Hepatocyte (in vitro differentiated cells): ENCODE data around the gene BACH2. TPM values are rescaled to one million over a fixed set of nuclear protein-coding genes. Genes with fewer than 3 reads are reported as not detected.

Experiments
- DNase-seq: peaks from one replicate; pipeline ENCODE4 v3.0.0-alpha.2; 2016; ENCODE audit warnings: low spot score
- H2AFZ ChIP-seq: fragments of 200-600 bp; sonication (generic); 2 replicates; pipeline ENCODE4 v1.6.0; 2016; ENCODE audit warnings: antibody characterized with exemption, mild to moderate bottlenecking
- H3K27ac ChIP-seq: fragments of 200-600 bp; sonication (generic); 2 replicates; pipeline ENCODE4 v1.5.1; 2016; ENCODE audit warnings: mild to moderate bottlenecking
- H3K27me3 ChIP-seq: fragments of 200-600 bp; sonication (generic); 2 replicates; pipeline ENCODE4 v1.6.1; 2016
- H3K36me3 ChIP-seq: fragments of 200-600 bp; sonication (generic); replicated peaks from 2 replicates; pipeline ENCODE4 v1.5.1; 2016; ENCODE audit warnings: low read depth; ENCODE audit not compliant: insufficient read depth
- H3K4me1 ChIP-seq: fragments of 200-600 bp; sonication (generic); 2 replicates; pipeline ENCODE4 v1.5.1; 2016; ENCODE audit warnings: mild to moderate bottlenecking, moderate library complexity; ENCODE audit not compliant: insufficient read depth
- H3K4me2 ChIP-seq: fragments of 200-600 bp; sonication (generic); 2 replicates; pipeline ENCODE4 v1.6.0; 2016
- H3K4me3 ChIP-seq: fragments of 200-600 bp; sonication (generic); 2 replicates; pipeline ENCODE4 v1.5.1; 2016; ENCODE audit warnings: mild to moderate bottlenecking
- H3K79me2 ChIP-seq: fragments of 200-600 bp; sonication (generic); 2 replicates; pipeline ENCODE4 v1.6.0; 2017; ENCODE audit warnings: mild to moderate bottlenecking
- H3K9me2 ChIP-seq: fragments of 200-600 bp; sonication (generic); replicated peaks from 2 replicates; pipeline ENCODE4 v1.6.0; 2017; ENCODE audit warnings: mild to moderate bottlenecking; ENCODE audit not compliant: insufficient read depth
- H3K9me3 ChIP-seq: fragments of 200-600 bp; sonication (generic); 2 replicates; pipeline ENCODE4 v1.5.1; 2016; ENCODE audit warnings: low read depth, mild to moderate bottlenecking
- H4K20me1 ChIP-seq: fragments of 200-600 bp; sonication (generic); 2 replicates; pipeline ENCODE4 v1.6.0; 2016; ENCODE audit warnings: mild to moderate bottlenecking; ENCODE audit not compliant: insufficient read depth, poor library complexity, severe bottlenecking
- EZH2 ChIP-seq: fragments of 200-600 bp; sonication (generic); IDR thresholded peaks from 2 replicates; pipeline ENCODE4 v1.6.1; 2016; ENCODE audit warnings: antibody characterized with exemption, mild to moderate bottlenecking, borderline replicate concordance
- EZH2phosphoT487 ChIP-seq: fragments of 200-600 bp; sonication (generic); IDR thresholded peaks from one replicate; pipeline ENCODE4 v1.6.1; 2018; ENCODE audit warnings: antibody characterized with exemption, mild to moderate bottlenecking, low read depth, moderate library complexity; ENCODE audit not compliant: unreplicated experiment, severe bottlenecking
- WGBS: methylation state at CpG from one replicate; pipeline ENCODE4 v1.1.6; 2016; ENCODE audit warnings: low lambda C conversion rate; ENCODE audit errors: missing lambda C conversion rate; 5-methylcytosine and 5-hydroxymethylcytosine counted together
- polyA plus RNA-seq: library from polyadenylated mRNA; unstranded; fragments of >200 nt; fragmentation: Nextera tagmentation; extraction: Ambion mirVana; gene quantifications from 2 replicates; pipeline ENCODE4 v1.2.1, GENCODE V29; 2016
- total RNA-seq: library from RNA; depleted of rRNA; stranded (reverse); fragments of >200 nt; gene quantifications from 2 replicates; pipeline ENCODE4 v1.2.3, GENCODE V29; 2014
- TF ChIP-seq, protein P1 (sequence below): fragments of 200-600 bp; sonication (generic); IDR thresholded peaks from 2 replicates; pipeline ENCODE4 v1.5.1; 2016; ENCODE audit warnings: antibody characterized with exemption, mild to moderate bottlenecking; ENCODE audit not compliant: poor library complexity

BACH2 gene
- total and polyA plus RNA-seq, 2 experiments from 2014 or later, result 2.3 to 2.6 TPM

DNA sequence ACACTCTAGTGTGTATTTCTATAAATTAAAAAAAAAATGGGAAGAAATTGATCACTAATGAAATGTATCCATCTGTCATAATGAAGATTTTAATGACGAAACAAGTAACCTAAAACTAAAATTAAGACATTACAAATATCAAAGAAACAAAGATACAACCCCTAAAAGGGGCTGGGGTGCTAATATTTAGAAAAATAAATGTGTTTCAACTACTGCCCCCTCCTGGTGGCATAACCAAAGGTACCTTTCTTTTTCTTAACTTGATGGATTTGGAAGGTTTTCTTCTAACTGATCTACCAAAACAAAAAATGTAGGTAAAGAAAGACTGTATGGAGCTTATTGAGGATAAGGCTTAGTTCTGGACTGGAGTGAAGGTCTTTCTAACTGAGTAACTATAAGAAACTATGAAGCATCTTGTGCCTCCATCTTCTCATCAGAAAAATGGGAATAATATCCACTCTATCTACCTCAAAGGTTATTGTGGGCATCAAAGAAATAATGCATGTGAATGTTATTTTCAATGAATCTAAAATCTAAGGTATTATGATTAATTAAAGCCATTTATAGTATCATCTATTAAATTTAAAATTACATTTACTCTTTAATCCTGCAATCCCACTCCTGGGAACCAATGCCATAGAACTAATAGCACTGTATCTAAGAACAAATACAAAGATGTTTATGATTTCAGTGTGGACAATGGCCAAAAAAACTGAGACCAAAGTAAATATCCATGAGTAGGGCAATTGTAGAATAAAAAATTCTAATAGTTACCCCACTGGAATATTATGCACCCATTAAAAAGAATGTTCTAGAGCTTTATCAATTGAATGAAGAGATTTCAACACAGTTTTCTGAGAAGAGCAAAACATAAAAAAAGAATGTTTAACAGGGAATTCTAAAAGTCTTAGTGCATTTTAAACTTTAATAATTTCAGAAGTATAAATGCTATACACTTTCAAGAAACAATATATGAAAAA lies 117.2 kb downstream of the BACH2 start:
- no peaks in the 10 kb centered on the region for H3K36me3 ChIP-seq
- WGBS, result 100% methylated on average over 1 of the region's 1 CpG
- no peaks in the 10 kb centered on the region for H3K27me3 ChIP-seq
- no peaks in the 10 kb centered on the region for H4K20me1 ChIP-seq
- no peak for DNase-seq
- H3K9me2 ChIP-seq, result no peaks in the 10 kb centered on the region
- no peak overlapping the region for H2AFZ ChIP-seq
- no peak overlapping the region for H3K4me3 ChIP-seq
- H3K9me3 ChIP-seq, result no peaks in the 10 kb centered on the region
- H3K4me2 ChIP-seq, result no peak overlapping the region
- no peak overlapping the region for H3K27ac ChIP-seq
- no peaks in the 10 kb centered on the region for H3K79me2 ChIP-seq
- peaks cover 40% of the 10 kb centered on the region for H3K4me1 ChIP-seq
- TF ChIP-seq, protein P1, sequence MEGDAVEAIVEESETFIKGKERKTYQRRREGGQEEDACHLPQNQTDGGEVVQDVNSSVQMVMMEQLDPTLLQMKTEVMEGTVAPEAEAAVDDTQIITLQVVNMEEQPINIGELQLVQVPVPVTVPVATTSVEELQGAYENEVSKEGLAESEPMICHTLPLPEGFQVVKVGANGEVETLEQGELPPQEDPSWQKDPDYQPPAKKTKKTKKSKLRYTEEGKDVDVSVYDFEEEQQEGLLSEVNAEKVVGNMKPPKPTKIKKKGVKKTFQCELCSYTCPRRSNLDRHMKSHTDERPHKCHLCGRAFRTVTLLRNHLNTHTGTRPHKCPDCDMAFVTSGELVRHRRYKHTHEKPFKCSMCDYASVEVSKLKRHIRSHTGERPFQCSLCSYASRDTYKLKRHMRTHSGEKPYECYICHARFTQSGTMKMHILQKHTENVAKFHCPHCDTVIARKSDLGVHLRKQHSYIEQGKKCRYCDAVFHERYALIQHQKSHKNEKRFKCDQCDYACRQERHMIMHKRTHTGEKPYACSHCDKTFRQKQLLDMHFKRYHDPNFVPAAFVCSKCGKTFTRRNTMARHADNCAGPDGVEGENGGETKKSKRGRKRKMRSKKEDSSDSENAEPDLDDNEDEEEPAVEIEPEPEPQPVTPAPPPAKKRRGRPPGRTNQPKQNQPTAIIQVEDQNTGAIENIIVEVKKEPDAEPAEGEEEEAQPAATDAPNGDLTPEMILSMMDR, result peak; percentile 47
- TF ChIP-seq EZH2phosphoT487 (no peak), EZH2 (no peak)

DNA sequence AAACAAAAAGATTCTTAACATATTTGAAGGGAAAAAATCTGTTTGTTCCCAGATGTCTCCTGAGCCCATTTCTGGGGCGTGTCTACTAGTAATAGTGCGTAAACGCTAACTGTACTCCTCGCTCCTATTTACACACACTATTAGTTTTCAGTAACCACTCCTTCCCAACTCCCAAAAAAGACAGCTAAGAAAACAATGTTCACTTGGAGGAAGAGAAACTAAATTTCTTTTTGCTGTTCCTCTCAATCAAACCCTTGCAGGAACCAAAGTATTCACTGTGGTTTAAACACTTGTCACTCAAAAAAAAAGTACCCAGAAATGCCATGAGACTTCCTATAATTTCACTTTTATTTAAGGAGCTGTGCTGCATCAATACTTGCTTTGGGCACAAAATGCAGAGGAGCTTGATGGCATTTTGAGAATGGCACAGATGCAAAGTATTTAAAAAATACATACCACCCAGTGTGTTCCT lies 118.2 kb downstream of the BACH2 start:
- Histone ChIP-seq H3K9me3 (no peaks in the 10 kb centered on the region), H3K4me2 (peak overlapping the region; percentile 32), H3K9me2 (no peaks in the 10 kb centered on the region), H2AFZ (no peak overlapping the region), H3K4me3 (no peak overlapping the region), H3K36me3 (no peaks in the 10 kb centered on the region), H3K27me3 (no peaks in the 10 kb centered on the region), H3K4me1 (peaks cover 31% of the 10 kb centered on the region), H3K27ac (no peak overlapping the region), H3K79me2 (no peaks in the 10 kb centered on the region), H4K20me1 (no peaks in the 10 kb centered on the region)
- TF ChIP-seq EZH2phosphoT487 (no peak), EZH2 (no peak)
- TF ChIP-seq, protein P1, result no peak
- DNase-seq, result no peak
- WGBS, result 56% methylated on average over 4 of the region's 4 CpGs

DNA sequence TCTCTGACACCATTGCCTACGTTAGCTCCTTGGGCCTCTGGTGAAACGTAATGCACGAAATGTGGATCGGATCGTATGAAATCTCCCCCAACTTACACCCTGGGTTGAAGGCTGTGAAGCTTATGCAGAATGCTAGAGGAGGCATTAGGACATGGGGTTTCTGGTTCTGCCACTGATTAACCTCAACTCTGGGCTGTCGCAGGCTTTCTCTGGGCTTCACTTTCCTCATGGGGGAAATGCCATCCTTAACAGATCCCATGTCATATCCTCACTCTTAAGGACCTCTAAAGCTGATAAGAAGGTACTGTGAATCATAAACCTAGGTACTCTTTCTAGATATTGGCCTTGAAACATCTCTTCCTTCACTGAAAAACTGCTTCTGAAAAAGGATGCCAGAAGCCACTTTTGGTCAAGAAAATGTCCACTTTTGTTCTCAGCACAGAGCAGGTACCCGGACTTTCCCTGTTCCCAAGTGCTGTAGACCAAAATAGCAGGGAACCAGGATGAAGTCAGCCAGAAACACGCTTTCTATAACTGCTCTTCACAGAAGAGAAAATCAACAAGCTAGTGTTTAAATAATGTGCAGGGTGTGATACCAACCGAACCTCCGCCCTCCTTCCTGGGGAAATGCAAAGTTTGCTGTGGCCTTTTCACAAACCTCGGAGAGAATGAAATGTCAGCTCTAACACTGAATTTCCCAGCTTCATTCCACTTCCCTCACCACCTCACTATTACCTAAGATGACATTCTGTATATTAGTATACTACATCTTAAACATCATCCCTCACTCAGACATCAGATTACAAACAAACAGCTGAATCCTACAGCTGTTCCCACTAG lies 118.9 kb downstream of the BACH2 start:
- TF ChIP-seq EZH2phosphoT487 (no peak), EZH2 (no peak)
- TF ChIP-seq, protein P1, result no peak
- Histone ChIP-seq H3K9me3 (no peaks in the 10 kb centered on the region), H2AFZ (no peak overlapping the region), H3K36me3 (no peaks in the 10 kb centered on the region), H3K27me3 (no peaks in the 10 kb centered on the region), H3K4me2 (peak overlapping the region; percentile 32), H3K79me2 (no peaks in the 10 kb centered on the region), H4K20me1 (no peaks in the 10 kb centered on the region), H3K4me3 (no peak overlapping the region), H3K27ac (no peak overlapping the region), H3K9me2 (no peaks in the 10 kb centered on the region), H3K4me1 (peaks cover 25% of the 10 kb centered on the region)
- DNase-seq, result no peak
- WGBS, result 67% methylated on average over 11 of the region's 11 CpGs
